ENCODE measurements around the gene IRGQ.

DNA sequence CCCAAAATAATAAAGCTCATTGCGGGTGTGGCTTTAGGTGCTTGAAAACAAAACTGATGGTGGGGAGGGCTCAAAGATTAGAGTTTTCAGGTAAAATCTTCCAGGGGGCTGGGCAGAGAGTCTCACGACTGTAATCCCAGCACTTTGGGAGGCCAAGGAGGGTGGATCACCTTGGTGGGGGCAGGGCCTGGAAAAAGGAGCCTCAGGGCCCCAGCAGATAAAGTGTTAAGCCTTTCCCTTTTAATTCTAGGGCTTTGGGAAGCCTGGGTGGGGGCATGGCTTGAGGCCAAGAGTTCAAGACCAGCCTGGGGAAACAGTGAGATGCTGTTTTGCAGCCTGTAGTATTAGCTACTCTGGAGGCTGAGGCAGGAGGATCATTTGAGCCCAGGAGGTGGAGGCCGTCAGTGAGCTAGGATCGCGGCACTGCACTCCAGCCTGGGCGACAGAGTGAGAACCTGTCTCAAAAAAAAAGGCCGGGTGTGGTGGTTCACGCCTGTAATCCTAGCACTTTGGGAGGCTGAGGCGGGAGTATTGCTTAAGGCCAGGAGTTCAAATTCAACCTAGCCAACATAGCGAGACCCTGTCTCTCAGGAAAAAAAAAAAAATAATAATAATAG is 1.7 kb downstream of the IRGQ start:
- TF ChIP-seq, protein P1, sequence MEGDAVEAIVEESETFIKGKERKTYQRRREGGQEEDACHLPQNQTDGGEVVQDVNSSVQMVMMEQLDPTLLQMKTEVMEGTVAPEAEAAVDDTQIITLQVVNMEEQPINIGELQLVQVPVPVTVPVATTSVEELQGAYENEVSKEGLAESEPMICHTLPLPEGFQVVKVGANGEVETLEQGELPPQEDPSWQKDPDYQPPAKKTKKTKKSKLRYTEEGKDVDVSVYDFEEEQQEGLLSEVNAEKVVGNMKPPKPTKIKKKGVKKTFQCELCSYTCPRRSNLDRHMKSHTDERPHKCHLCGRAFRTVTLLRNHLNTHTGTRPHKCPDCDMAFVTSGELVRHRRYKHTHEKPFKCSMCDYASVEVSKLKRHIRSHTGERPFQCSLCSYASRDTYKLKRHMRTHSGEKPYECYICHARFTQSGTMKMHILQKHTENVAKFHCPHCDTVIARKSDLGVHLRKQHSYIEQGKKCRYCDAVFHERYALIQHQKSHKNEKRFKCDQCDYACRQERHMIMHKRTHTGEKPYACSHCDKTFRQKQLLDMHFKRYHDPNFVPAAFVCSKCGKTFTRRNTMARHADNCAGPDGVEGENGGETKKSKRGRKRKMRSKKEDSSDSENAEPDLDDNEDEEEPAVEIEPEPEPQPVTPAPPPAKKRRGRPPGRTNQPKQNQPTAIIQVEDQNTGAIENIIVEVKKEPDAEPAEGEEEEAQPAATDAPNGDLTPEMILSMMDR (IDR thresholded peaks at IDR 0.05) = no peak
- TF ChIP-seq EZH2phosphoT487 (IDR thresholded peaks at IDR 0.05) = no peak
- no peak for TF ChIP-seq EZH2 (IDR thresholded peaks at IDR 0.05)
